ENCODE results near the gene ABHD17C.

GRCh38 chr15:80727196-80727595, 32.1 kb downstream of the ABHD17C start:
- TF ChIP-seq POLR2A (IDR thresholded peaks at IDR 0.05) (no peak), CTCF (IDR thresholded peaks at IDR 0.05) (no peak)
